Left renal cortex interstitium (tissue), 4 donors: ENCODE measurements around the gene DBF4B. TPM values are rescaled to one million over a fixed set of nuclear protein-coding genes. Genes with fewer than 3 reads are reported as not detected.
"Not testable (repeated sequence)": the region's sequence is repeated elsewhere in the genome, so short reads cannot be mapped to it uniquely, and the experiment has no call there.

ENCODE experiments used
- DNase-seq, 4 donors: peaks; one replicate each; pipeline ENCODE4 v3.0.0-alpha.2; 2013; ENCODE audit warnings: low read depth in 4 of 4, low spot score in 2 of 4, missing footprints in 1 of 4
- polyA plus RNA-seq, 4 donors: library from polyadenylated mRNA; unstranded; fragments of 120-200 nt; gene quantifications; one replicate each; pipeline ENCODE4 v1.2.1, GENCODE V29; 2013; ENCODE audit not compliant: insufficient read length in 4 of 4

DBF4B gene
- polyA plus RNA-seq, 4 donors: 8.7 to 23.5 (median 15.7) TPM

GRCh38 chr17:44726121-44726520 is 17.7 kb downstream of the DBF4B start:
- not testable (repeated sequence) for DNase-seq

GRCh38 chr17:44733753-44734152 is 25.3 kb downstream of the DBF4B start:
- no peak for DNase-seq

- DNase-seq: no peak
Measured at GRCh38 chr17:44734272-44734671, 25.8 kb downstream of the DBF4B start.

GRCh38 chr17:44736551-44737240 is 28.2 kb downstream of the DBF4B start:
- DNase-seq: no peak

GRCh38 chr17:44738214-44738906 is 29.9 kb downstream of the DBF4B start:
- DNase-seq: no peak

GRCh38 chr17:44741316-44741715 is 32.9 kb downstream of the DBF4B start:
- no peak for DNase-seq

GRCh38 chr17:44745301-44745700 is 36.8 kb downstream of the DBF4B start:
- DNase-seq: no peak

GRCh38 chr17:44745738-44746137 is 37.3 kb downstream of the DBF4B start:
- not testable (repeated sequence) for DNase-seq

- DNase-seq: no peak
Measured at GRCh38 chr17:44747566-44747965, 39.1 kb downstream of the DBF4B start.

GRCh38 chr17:44749076-44749979 is 40.9 kb downstream of the DBF4B start:
- DNase-seq: peak in 1 of 4 donors; percentile 18

- DNase-seq: no peak
Measured at GRCh38 chr17:44749980-44750318, 41.5 kb downstream of the DBF4B start.

- no peak for DNase-seq
Measured at GRCh38 chr17:44751331-44751730, 42.9 kb downstream of the DBF4B start.

- no peak for DNase-seq
Measured at GRCh38 chr17:44751806-44752205, 43.3 kb downstream of the DBF4B start.

- DNase-seq: no peak
Measured at GRCh38 chr17:44752953-44753861, 44.7 kb downstream of the DBF4B start.

GRCh38 chr17:44754276-44754675 is 45.8 kb downstream of the DBF4B start:
- no peak for DNase-seq

GRCh38 chr17:44755180-44755579 is 46.7 kb downstream of the DBF4B start:
- DNase-seq: not testable (repeated sequence)

- DNase-seq: no peak
Measured at GRCh38 chr17:44757045-44757917, 48.8 kb downstream of the DBF4B start.

GRCh38 chr17:44757918-44758413 is 49.5 kb downstream of the DBF4B start:
- DNase-seq: no peak

- DNase-seq: no peak
Measured at GRCh38 chr17:44758414-44759085, 50.1 kb downstream of the DBF4B start, which contains the start of gene ADAM11. Gene ADAM11, plus strand, starts transcription at chr17:44758988. Its CDS starts 212 bp downstream, at chr17:44759200.
